Panc1 (cell line): ENCODE data around the gene ZNF761.
"Not testable (repeated sequence)": the region's sequence is repeated elsewhere in the genome, so short reads cannot be mapped to it uniquely, and the experiment has no call there.

Experiments
- CTCF ChIP-seq: fragments of 450-650 bp; IDR thresholded peaks from 2 replicates; pipeline ENCODE4 v1.5.1; 2017; ENCODE audit warnings: mild to moderate bottlenecking
- POLR2AphosphoS5 ChIP-seq: IDR thresholded peaks from 2 replicates; pipeline ENCODE4 v1.6.1; 2012; ENCODE audit warnings: mild to moderate bottlenecking, low read depth, low read length, moderate library complexity
- REST ChIP-seq, 2 experiments: IDR thresholded peaks; 2 replicates each; pipeline ENCODE4 v1.6.1; 2011 to 2012; ENCODE audit warnings: low read depth in 2 of 2, control low read depth in 1 of 2, low read length in 1 of 2, mild to moderate bottlenecking in 1 of 2, moderate library complexity in 1 of 2; ENCODE audit not compliant: insufficient read depth in 1 of 2
- SIN3A ChIP-seq: IDR thresholded peaks from 2 replicates; pipeline ENCODE4 v1.6.1; 2012; ENCODE audit warnings: low read depth, mild to moderate bottlenecking, low read length, moderate library complexity, borderline replicate concordance; ENCODE audit not compliant: insufficient read depth
- TCF7L2 ChIP-seq: IDR thresholded peaks from 2 replicates; pipeline ENCODE4 v1.6.1; 2011; ENCODE audit warnings: mild to moderate bottlenecking, low read depth, low read length, inconsistent platforms

- not testable (repeated sequence) for TF ChIP-seq POLR2AphosphoS5; CTCF; REST (IDR thresholded peaks at IDR 0.05; ENCODE audit: insufficient read depth in 1 of 2, low read depth in 2 of 2, low read length in 1 of 2); TCF7L2; SIN3A
Observed at GRCh38 chr19:53460131-53460721, 28.4 kb downstream of the ZNF761 start.
